ENCODE measurements around the gene XKR3. TPM values are rescaled to one million over a fixed set of nuclear protein-coding genes. Genes with fewer than 3 reads are reported as not detected.

Gene XKR3
- total and polyA plus RNA-seq, 2 donors (not counting 1 experiment from before 2014, with no cell fraction given): not detected

GRCh38 chr22:16847271-16847670 is 22.1 kb upstream of the XKR3 start:
- Histone ChIP-seq H2AFZ (ENCODE audit: insufficient read depth, low read depth, low read length, poor library complexity, severe bottlenecking) (no peak overlapping the region), H3K36me3 (replicated peaks in 1 of 2; ENCODE audit: control extremely low read depth in 1 of 2, control insufficient read depth in 1 of 2, extremely low read depth in 1 of 2, insufficient read depth in 2 of 2, low read length in 1 of 2) (no peaks in the 10 kb centered on the region), H3K4me2 (replicated peaks; ENCODE audit: low read depth, low read length, poor library complexity, severe bottlenecking) (no peak overlapping the region), H4K20me1 (ENCODE audit: control insufficient read depth, insufficient read depth, low read length, poor library complexity, severe bottlenecking) (no peaks in the 10 kb centered on the region), H3K4me1 (ENCODE audit: control insufficient read depth in 2 of 2, insufficient read depth in 2 of 2, low read length in 2 of 2) (no peaks in the 10 kb centered on the region), H3K27ac (ENCODE audit: low read length in 2 of 2) (no peak overlapping the region), H3K79me2 (ENCODE audit: control insufficient read depth, insufficient read depth, low read length) (no peaks in the 10 kb centered on the region), H3K4me3 (ENCODE audit: control extremely low read depth in 1 of 5, extremely low read depth in 1 of 5, insufficient read depth in 1 of 5, low read depth in 2 of 5, low read length in 4 of 5) (no peak overlapping the region), H3K27me3 (replicated peaks in 1 of 4; ENCODE audit: control extremely low read depth in 1 of 4, control insufficient read depth in 3 of 4, insufficient read depth in 4 of 4, low read length in 3 of 4) (no peaks in the 10 kb centered on the region), H3K9ac (ENCODE audit: low read length) (no peak overlapping the region), H3K9me3 (ENCODE audit: control extremely low read depth in 1 of 3, control insufficient read depth in 2 of 3, insufficient read depth in 1 of 3, low read length in 2 of 3) (peaks cover 0 to 20% (median 0%) of the 10 kb centered on the region in 3 donors)
- POLR2A ChIA-PET: no interaction called here
- ATAC-seq (ENCODE audit: low read depth) (no peak), DNase-seq (no peak)
- Mint-ChIP-seq H3K9me3 (ENCODE audit: insufficient read depth) (peaks cover 5% of the 10 kb centered on the region), H3K27ac (no peak overlapping the region), H3K4me3 (no peak overlapping the region), H3K4me1 (peaks cover 6% of the 10 kb centered on the region), H3K27me3 (peaks cover 4% of the 10 kb centered on the region)
- intact Hi-C loops (cut with micrococcal nuclease): no loop called here
- no CpG with 5 or more reads among the region's 1 CpG for WGBS (ENCODE audit: insufficient coverage)
- TF ChIP-seq CTCF (IDR thresholded peaks at IDR 0.05) (no peak), EZH2 (IDR thresholded peaks at IDR 0.05; ENCODE audit: borderline replicate concordance, insufficient read depth, low read depth, low read length, poor library complexity, severe bottlenecking) (no peak)
- CTCF ChIA-PET: no interaction called here

GRCh38 chr22:16845881-16846280 is 20.7 kb upstream of the XKR3 start:
- Histone ChIP-seq H3K27me3 (replicated peaks in 1 of 4; ENCODE audit: control extremely low read depth in 1 of 4, control insufficient read depth in 3 of 4, insufficient read depth in 4 of 4, low read length in 3 of 4) (no peaks in the 10 kb centered on the region), H4K20me1 (ENCODE audit: control insufficient read depth, insufficient read depth, low read length, poor library complexity, severe bottlenecking) (no peaks in the 10 kb centered on the region), H3K9ac (ENCODE audit: low read length) (no peak overlapping the region), H3K36me3 (replicated peaks in 1 of 2; ENCODE audit: control extremely low read depth in 1 of 2, control insufficient read depth in 1 of 2, extremely low read depth in 1 of 2, insufficient read depth in 2 of 2, low read length in 1 of 2) (no peaks in the 10 kb centered on the region), H3K79me2 (ENCODE audit: control insufficient read depth, insufficient read depth, low read length) (no peaks in the 10 kb centered on the region), H3K4me3 (ENCODE audit: control extremely low read depth in 1 of 5, extremely low read depth in 1 of 5, insufficient read depth in 1 of 5, low read depth in 2 of 5, low read length in 4 of 5) (no peak overlapping the region), H3K4me1 (ENCODE audit: control insufficient read depth in 2 of 2, insufficient read depth in 2 of 2, low read length in 2 of 2) (no peaks in the 10 kb centered on the region), H3K27ac (ENCODE audit: low read length in 2 of 2) (no peak overlapping the region), H2AFZ (ENCODE audit: insufficient read depth, low read depth, low read length, poor library complexity, severe bottlenecking) (no peak overlapping the region), H3K9me3 (ENCODE audit: control extremely low read depth in 1 of 3, control insufficient read depth in 2 of 3, insufficient read depth in 1 of 3, low read length in 2 of 3) (peaks cover 0 to 20% (median 0%) of the 10 kb centered on the region in 3 donors), H3K4me2 (replicated peaks; ENCODE audit: low read depth, low read length, poor library complexity, severe bottlenecking) (no peak overlapping the region)
- no peak overlapping the region for H3K27ac Mint-ChIP-seq
- H3K9me3 Mint-ChIP-seq (ENCODE audit: insufficient read depth): peaks cover 5% of the 10 kb centered on the region
- CTCF ChIA-PET: no interaction called here
- POLR2A ChIA-PET: no interaction called here
- no peaks in the 10 kb centered on the region for H3K27me3 Mint-ChIP-seq
- H3K4me1 Mint-ChIP-seq: peaks cover 6% of the 10 kb centered on the region
- intact Hi-C loops (cut with micrococcal nuclease): no loop called here
- H3K4me3 Mint-ChIP-seq: no peak overlapping the region
- WGBS (ENCODE audit: insufficient coverage): 82% methylated on average over 7 of the region's 7 CpGs
- no peak for DNase-seq
- ATAC-seq (ENCODE audit: low read depth): no peak
- TF ChIP-seq CTCF (IDR thresholded peaks at IDR 0.05) (no peak), EZH2 (IDR thresholded peaks at IDR 0.05; ENCODE audit: borderline replicate concordance, insufficient read depth, low read depth, low read length, poor library complexity, severe bottlenecking) (no peak)

All from B cell (primary cell).